ENCODE measurements around the gene ADNP. TPM values are rescaled to one million over a fixed set of nuclear protein-coding genes. Genes with fewer than 3 reads are reported as not detected.
"Not testable (repeated sequence)": the region's sequence is repeated elsewhere in the genome, so short reads cannot be mapped to it uniquely, and the experiment has no call there.

ADNP gene
- total RNA-seq (2014; rRNA removed; shearing (Covaris generic)), result 51.5 and 58.6 TPM in 2 replicates
- 94.9 and 105 TPM in 2 replicates for total RNA-seq (2022)
- percentile 97 among the genes with signal in this experiment for Bru-seq, nascent RNA
- BruChase-seq, experiment 1, labeled RNA remaining after a 6-hour chase, result percentile 96 among the genes with signal in this experiment
- BruChase-seq, experiment 2, labeled RNA remaining after a 2-hour chase, result percentile 98 among the genes with signal in this experiment
- long read RNA-seq, full-length matches to known transcripts, result 44 of 95 reads
- long read RNA-seq, partial matches to known transcripts, result 16 of 95 reads
- long read RNA-seq, other reads (novel, unspliced or antisense), result 35 of 95 reads

GRCh38 chr20:50931306-50932015 is at the start of gene ADNP:
TSS of gene ADNP (minus strand) at chr20:50931437. CDS start at chr20:50903996, 27,441 bp downstream.
- Histone ChIP-seq H4K20me1 (ENCODE audit: insufficient read depth, low read length) (peaks cover 14% of the 10 kb centered on the region), H2AFZ (ENCODE audit: low read length) (peak within 1 kb of the TSS; percentile 51), H3K9me2 (ENCODE audit: insufficient read depth, low read length) (no peaks in the 10 kb centered on the region), H3K4me2 (ENCODE audit: low read length) (peak within 1 kb of the TSS; percentile 78), H3K27ac (ENCODE audit: low read depth, low read length, poor library complexity, severe bottlenecking) (peak within 1 kb of the TSS; percentile 89), H3K79me2 (ENCODE audit: insufficient read depth, low read depth, low read length) (peaks cover 39% of the 10 kb centered on the region), H3K36me3 (ENCODE audit: insufficient read depth, low read length) (peaks cover 84% of the 10 kb centered on the region), H3K4me3 (ENCODE audit: low read depth, low read length, poor library complexity, severe bottlenecking) (peak within 1 kb of the TSS; percentile 93), H3K4me1 (ENCODE audit: insufficient read depth, low read length, poor library complexity, severe bottlenecking) (peaks cover 40% of the 10 kb centered on the region), H3K9me3 (ENCODE audit: low read length) (no peaks in the 10 kb centered on the region)
- ChIA-PET CTCF (ENCODE audit: unreplicated experiment) (interaction anchor here (0.6 kb wide), 2 partner anchors 124 to 132 kb away, joined by 3 read pairs; no protein-coding TSS in a partner anchor), POLR2A (interaction anchor here (0.6 to 1.3 kb wide), 11 partner anchors 21 to 1259 kb away, joined by 3 to 7 read pairs (median 3); no protein-coding TSS in a partner anchor)
- BruUV-seq (replicated peaks), result no TSS peak
- DNase-seq (ENCODE audit: low spot score), result peak; percentile 96
- TF ChIP-seq, protein P1, sequence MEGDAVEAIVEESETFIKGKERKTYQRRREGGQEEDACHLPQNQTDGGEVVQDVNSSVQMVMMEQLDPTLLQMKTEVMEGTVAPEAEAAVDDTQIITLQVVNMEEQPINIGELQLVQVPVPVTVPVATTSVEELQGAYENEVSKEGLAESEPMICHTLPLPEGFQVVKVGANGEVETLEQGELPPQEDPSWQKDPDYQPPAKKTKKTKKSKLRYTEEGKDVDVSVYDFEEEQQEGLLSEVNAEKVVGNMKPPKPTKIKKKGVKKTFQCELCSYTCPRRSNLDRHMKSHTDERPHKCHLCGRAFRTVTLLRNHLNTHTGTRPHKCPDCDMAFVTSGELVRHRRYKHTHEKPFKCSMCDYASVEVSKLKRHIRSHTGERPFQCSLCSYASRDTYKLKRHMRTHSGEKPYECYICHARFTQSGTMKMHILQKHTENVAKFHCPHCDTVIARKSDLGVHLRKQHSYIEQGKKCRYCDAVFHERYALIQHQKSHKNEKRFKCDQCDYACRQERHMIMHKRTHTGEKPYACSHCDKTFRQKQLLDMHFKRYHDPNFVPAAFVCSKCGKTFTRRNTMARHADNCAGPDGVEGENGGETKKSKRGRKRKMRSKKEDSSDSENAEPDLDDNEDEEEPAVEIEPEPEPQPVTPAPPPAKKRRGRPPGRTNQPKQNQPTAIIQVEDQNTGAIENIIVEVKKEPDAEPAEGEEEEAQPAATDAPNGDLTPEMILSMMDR (conservative IDR thresholded peaks at IDR 0.05; ENCODE audit: low read length), result peak; percentile 77
- no peak for TF ChIP-seq EZH2phosphoT487 (IDR thresholded peaks at IDR 0.05; ENCODE audit: borderline replicate concordance, low read depth, low read length)
- intact Hi-C loops (cut with micrococcal nuclease; ENCODE audit: unreplicated experiment), result loop anchor here (2.0 kb wide), 2 partner anchors 27 to 201 kb away; partner anchors contain the start of genes DPM1, MOCS3 and PARD6B

DNA sequence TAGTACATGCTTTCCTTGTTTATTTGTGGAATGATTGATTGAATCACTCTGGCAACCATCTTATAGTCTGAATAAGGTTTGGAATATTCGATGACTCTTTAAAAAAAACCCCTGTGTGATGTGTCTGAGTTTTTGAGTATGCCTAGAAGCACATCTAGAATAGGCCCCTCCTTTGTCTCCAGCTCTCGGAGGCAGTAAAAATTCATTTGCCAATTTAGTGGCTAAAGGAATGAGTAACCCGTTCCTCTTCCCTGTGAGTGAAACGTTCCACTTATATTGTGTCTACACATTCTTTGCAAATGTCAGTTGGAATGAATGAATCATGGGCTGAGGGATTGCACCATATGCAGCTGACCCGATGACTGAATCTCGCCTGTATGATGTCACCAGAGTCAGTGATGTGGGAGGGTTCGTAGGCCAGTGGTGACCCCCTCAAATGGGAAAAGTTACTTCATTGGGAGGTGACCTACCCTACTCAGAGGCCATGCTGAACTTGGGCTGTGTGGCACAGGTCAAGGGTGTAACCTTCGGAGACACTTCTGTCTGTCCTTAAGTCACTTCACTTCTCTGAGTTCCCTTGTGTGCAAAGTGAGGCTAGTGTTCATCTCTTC is 48.9 kb upstream of the ADNP start:
- Histone ChIP-seq H3K36me3 (ENCODE audit: insufficient read depth, low read length) (no peaks in the 10 kb centered on the region), H2AFZ (ENCODE audit: low read length) (no peak overlapping the region), H3K4me3 (ENCODE audit: low read depth, low read length, poor library complexity, severe bottlenecking) (no peak overlapping the region), H3K27ac (ENCODE audit: low read depth, low read length, poor library complexity, severe bottlenecking) (no peak overlapping the region), H3K4me2 (ENCODE audit: low read length) (no peak overlapping the region), H4K20me1 (ENCODE audit: insufficient read depth, low read length) (no peaks in the 10 kb centered on the region), H3K9me2 (ENCODE audit: insufficient read depth, low read length) (no peaks in the 10 kb centered on the region), H3K4me1 (ENCODE audit: insufficient read depth, low read length, poor library complexity, severe bottlenecking) (no peaks in the 10 kb centered on the region), H3K9me3 (ENCODE audit: low read length) (no peaks in the 10 kb centered on the region), H3K79me2 (ENCODE audit: insufficient read depth, low read depth, low read length) (no peaks in the 10 kb centered on the region)
- ChIA-PET POLR2A (no interaction called here), CTCF (ENCODE audit: unreplicated experiment) (no interaction called here)
- no TSS peak for BruUV-seq (replicated peaks)
- intact Hi-C loops (cut with micrococcal nuclease; ENCODE audit: unreplicated experiment), result no loop called here
- TF ChIP-seq, protein P1 (conservative IDR thresholded peaks at IDR 0.05; ENCODE audit: low read length), result no peak
- TF ChIP-seq EZH2phosphoT487 (IDR thresholded peaks at IDR 0.05; ENCODE audit: borderline replicate concordance, low read depth, low read length), result no peak
- DNase-seq (ENCODE audit: low spot score), result no peak

DNA sequence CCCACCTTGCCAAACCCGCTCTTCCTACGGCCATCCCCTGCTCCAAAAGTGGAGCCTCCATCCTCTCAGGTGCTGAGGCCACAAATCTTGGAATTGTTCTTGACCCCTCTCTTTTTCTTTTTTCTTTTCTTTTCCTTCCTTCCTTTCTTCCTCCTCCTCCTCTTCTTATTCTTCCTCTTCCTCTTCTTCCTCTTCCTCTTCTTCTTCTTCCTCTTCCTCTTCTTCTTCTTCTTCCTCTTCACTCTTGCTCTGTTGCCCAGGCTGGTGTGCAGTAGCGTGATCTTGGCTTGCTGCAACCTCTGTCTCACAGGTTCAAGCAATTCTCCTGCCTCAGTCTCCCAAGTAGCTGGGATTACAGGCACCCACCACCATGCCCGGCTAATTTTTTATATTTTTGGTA is 47.3 kb upstream of the ADNP start:
- H3K4me2 ChIP-seq (ENCODE audit: low read length); BruUV-seq (replicated peaks); H3K9me2 ChIP-seq (ENCODE audit: insufficient read depth, low read length); H3K9me3 ChIP-seq (ENCODE audit: low read length); H2AFZ ChIP-seq (ENCODE audit: low read length); H4K20me1 ChIP-seq (ENCODE audit: insufficient read depth, low read length); H3K27ac ChIP-seq (ENCODE audit: low read depth, low read length, poor library complexity, severe bottlenecking); POLR2A ChIA-PET; H3K4me1 ChIP-seq (ENCODE audit: insufficient read depth, low read length, poor library complexity, severe bottlenecking); CTCF ChIA-PET (ENCODE audit: unreplicated experiment); DNase-seq (ENCODE audit: low spot score); intact Hi-C loops (cut with micrococcal nuclease; ENCODE audit: unreplicated experiment); H3K79me2 ChIP-seq (ENCODE audit: insufficient read depth, low read depth, low read length); H3K4me3 ChIP-seq (ENCODE audit: low read depth, low read length, poor library complexity, severe bottlenecking); H3K36me3 ChIP-seq (ENCODE audit: insufficient read depth, low read length): not testable (repeated sequence)
